Fibroblast of lung (primary cell): ENCODE results near the gene ZNF664. TPM values are rescaled to one million over a fixed set of nuclear protein-coding genes. Genes with fewer than 3 reads are reported as not detected.

ENCODE experiments used
- DNase-seq, 2 donors: peaks; one replicate each; pipeline versions ENCODE4 v3.0.0 to v3.0.0-alpha.2; 2010; ENCODE audit warnings: low read depth in 2 of 2
- H2AFZ ChIP-seq: 2 replicates; pipeline ENCODE4 v1.5.1; 2012; ENCODE audit warnings: low read length, control low read depth, inconsistent platforms
- H3K27ac ChIP-seq: 2 replicates; pipeline ENCODE4 v1.5.1; 2011; ENCODE audit warnings: low read length, control low read depth; ENCODE audit not compliant: insufficient read depth
- H3K27me3 ChIP-seq: 2 replicates; pipeline ENCODE4 v1.5.1; 2011; ENCODE audit warnings: mild to moderate bottlenecking, low read length; ENCODE audit not compliant: control insufficient read depth, insufficient read depth
- H3K36me3 ChIP-seq: 2 replicates; pipeline ENCODE4 v1.5.1; 2011; ENCODE audit warnings: low read length; ENCODE audit not compliant: control insufficient read depth, insufficient read depth
- H3K4me1 ChIP-seq: 2 replicates; pipeline ENCODE4 v1.5.1; 2011; ENCODE audit warnings: low read length; ENCODE audit not compliant: control insufficient read depth, insufficient read depth; ENCODE audit errors: extremely low read depth
- H3K4me2 ChIP-seq: 2 replicates; pipeline ENCODE4 v1.5.1; 2011; ENCODE audit warnings: low read length, control low read depth; ENCODE audit not compliant: insufficient read depth; ENCODE audit errors: extremely low read depth
- H3K4me3 ChIP-seq, 4 experiments: fragments of 200-600 bp in 1 of 4; sonication (generic) in 1 of 4; replicated peaks in 1 of 4; 2 replicates each; pipeline ENCODE4 v1.5.1; 2011 to 2016; ENCODE audit warnings: low read length in 4 of 4, low read depth in 3 of 4, mild to moderate bottlenecking in 3 of 4, control low read depth in 2 of 4, inconsistent platforms in 1 of 4, mixed read lengths in 1 of 4; ENCODE audit not compliant: insufficient read depth in 1 of 4; ENCODE audit errors: control extremely low read depth in 1 of 4
- H3K79me2 ChIP-seq: 2 replicates; pipeline ENCODE4 v1.5.1; 2012; ENCODE audit warnings: mild to moderate bottlenecking, low read length, inconsistent platforms; ENCODE audit not compliant: control insufficient read depth, insufficient read depth
- H3K9ac ChIP-seq: 2 replicates; pipeline ENCODE4 v1.5.1; 2011; ENCODE audit warnings: mild to moderate bottlenecking, low read length, control low read depth; ENCODE audit not compliant: insufficient read depth
- H3K9me3 ChIP-seq: 2 replicates; pipeline ENCODE4 v1.5.1; 2012; ENCODE audit warnings: low read depth, low read length; ENCODE audit not compliant: control insufficient read depth, insufficient read depth
- H4K20me1 ChIP-seq: 2 replicates; pipeline ENCODE4 v1.5.1; 2011; ENCODE audit warnings: low read length; ENCODE audit not compliant: control insufficient read depth, insufficient read depth; ENCODE audit errors: extremely low read depth
- EZH2 ChIP-seq: IDR thresholded peaks from 2 replicates; pipeline ENCODE4 v1.5.1; 2012; ENCODE audit warnings: low read length, control low read depth, mild to moderate bottlenecking; ENCODE audit errors: missing control alignments
- polyA plus RNA-seq, 2 donors: library from polyadenylated mRNA; depleted of rRNA in 1 of 2; stranded (reverse) in 1 of 2; unstranded in 1 of 2; fragments of >200 nt; gene quantifications; 2 replicates each; pipeline ENCODE4 v1.2.1, GENCODE V29; 2011 to 2012; ENCODE audit warnings: missing spikeins in 1 of 2
- total RNA-seq: library from RNA; depleted of rRNA; stranded (reverse); fragments of >200 nt; gene quantifications from 2 replicates; pipeline ENCODE4 v1.2.1, GENCODE V29; 2014
- TF ChIP-seq, protein P1 (sequence below), 2 donors: IDR thresholded peaks in 1 of 2; conservative IDR thresholded peaks in 1 of 2; 1 replicate in 1 of 2; 2 replicates in 1 of 2; pipeline ENCODE4 v1.5.1; 2011 to 2012; ENCODE audit warnings: low read length in 2 of 2, control low read depth in 1 of 2, inconsistent platforms in 1 of 2, low read depth in 1 of 2, mild to moderate bottlenecking in 1 of 2

The ZNF664 gene
- total and polyA plus RNA-seq, 2 donors (not counting 1 experiment from before 2014, with no cell fraction given), result 43.9 to 55.1 TPM

DNA sequence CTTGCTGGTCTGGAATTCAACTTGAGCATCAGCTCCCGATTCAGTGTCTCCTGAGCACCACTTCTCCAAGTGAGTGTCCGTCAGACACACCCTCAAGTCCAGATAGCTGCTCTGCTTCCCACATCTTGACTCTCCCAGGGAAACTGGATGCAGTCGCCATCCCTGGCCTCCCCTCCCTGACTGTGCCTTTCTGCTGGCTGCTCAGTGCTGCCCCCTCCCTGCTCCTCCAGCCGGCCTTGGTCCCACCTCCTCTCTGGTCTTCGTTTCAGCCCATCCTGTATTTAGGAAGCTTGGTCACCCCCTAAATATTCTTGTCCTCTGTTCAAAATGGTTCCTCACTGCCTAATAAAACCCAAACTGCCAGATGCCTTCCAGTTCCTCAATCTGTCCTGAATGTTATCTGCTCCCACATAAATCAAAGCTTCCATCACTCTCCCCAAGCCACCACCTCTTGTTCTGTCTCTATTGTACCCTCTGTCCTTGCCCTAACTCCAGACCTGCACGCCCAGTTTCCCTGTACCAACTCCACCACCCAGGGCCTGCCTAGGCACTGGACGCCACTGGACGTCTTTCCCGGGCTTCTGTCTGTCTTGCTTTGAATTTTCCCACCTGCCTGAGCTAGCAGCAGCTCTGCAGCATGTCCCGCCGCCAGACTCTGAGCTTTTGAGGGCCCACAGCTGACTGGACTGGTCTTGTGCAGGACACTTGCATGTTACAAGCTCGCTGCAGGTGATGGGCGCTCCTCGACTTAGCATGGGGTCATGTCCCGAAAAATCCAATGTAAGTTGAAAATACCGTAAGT lies 34.1 kb upstream of the ZNF664 start:
- no peak for DNase-seq
- no peak overlapping the region for H3K4me3 ChIP-seq
- no peak for TF ChIP-seq EZH2
- TF ChIP-seq, protein P1, sequence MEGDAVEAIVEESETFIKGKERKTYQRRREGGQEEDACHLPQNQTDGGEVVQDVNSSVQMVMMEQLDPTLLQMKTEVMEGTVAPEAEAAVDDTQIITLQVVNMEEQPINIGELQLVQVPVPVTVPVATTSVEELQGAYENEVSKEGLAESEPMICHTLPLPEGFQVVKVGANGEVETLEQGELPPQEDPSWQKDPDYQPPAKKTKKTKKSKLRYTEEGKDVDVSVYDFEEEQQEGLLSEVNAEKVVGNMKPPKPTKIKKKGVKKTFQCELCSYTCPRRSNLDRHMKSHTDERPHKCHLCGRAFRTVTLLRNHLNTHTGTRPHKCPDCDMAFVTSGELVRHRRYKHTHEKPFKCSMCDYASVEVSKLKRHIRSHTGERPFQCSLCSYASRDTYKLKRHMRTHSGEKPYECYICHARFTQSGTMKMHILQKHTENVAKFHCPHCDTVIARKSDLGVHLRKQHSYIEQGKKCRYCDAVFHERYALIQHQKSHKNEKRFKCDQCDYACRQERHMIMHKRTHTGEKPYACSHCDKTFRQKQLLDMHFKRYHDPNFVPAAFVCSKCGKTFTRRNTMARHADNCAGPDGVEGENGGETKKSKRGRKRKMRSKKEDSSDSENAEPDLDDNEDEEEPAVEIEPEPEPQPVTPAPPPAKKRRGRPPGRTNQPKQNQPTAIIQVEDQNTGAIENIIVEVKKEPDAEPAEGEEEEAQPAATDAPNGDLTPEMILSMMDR (conservative IDR thresholded peaks at IDR 0.05 in 1 of 2, IDR thresholded peaks at IDR 0.05 in 1 of 2; ENCODE audit: low read depth in 1 of 2, low read length in 2 of 2), result peak in 1 of 2 donors; percentile 42
- no peak overlapping the region for H2AFZ ChIP-seq
- H3K9me3 ChIP-seq, result no peaks in the 10 kb centered on the region
- H3K4me1 ChIP-seq, result no peaks in the 10 kb centered on the region
- H3K79me2 ChIP-seq, result no peaks in the 10 kb centered on the region
- H3K27ac ChIP-seq, result no peak overlapping the region
- H3K36me3 ChIP-seq, result peaks cover 2% of the 10 kb centered on the region
- H3K4me2 ChIP-seq, result no peak overlapping the region
- H3K27me3 ChIP-seq, result no peaks in the 10 kb centered on the region
- no peaks in the 10 kb centered on the region for H4K20me1 ChIP-seq
- no peak overlapping the region for H3K9ac ChIP-seq

DNA sequence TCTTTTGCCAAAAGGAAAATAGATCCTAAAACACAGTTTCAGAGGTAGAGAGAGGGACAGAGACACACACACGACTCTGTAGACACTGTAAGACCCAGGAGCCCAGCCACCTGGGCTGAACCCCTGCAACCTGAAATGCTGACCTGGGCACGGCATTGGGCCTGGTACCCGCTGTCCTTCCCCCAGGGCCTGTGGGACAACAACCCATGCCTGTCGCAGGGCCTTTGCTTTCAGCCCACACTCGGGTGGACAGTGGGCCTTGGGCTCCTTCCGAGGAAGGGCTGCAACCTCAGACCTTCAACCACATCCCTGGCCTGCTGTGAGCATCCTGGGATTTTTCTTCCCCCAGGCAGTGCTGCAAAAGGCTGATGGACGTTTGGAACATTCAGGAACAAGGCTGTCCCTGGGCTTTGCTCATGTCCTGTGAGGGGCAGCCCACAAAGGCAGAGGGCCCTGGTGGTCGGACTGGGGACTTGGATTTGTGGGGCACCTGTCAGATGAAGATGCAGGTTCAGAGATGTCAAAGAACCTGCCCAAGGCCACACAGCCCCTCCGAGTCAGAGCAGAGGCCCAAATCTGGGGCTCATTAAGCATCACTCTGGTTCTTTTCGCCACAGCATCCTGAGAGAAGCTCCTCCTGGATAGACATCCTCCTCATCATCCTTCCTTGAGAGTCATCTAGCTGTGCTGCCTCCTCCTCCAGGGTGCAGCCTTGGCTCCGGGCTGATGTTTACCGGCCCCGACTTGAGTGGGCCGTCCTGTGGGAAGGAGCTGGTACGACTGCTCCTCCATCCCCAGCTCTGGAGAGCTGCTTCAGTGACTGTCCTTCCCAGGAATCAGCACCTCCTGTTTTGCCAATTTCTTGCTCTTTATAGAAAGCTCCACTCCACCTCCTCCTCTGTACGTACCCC lies 33.0 kb upstream of the ZNF664 start:
- TF ChIP-seq EZH2, result no peak
- TF ChIP-seq, protein P1 (conservative IDR thresholded peaks at IDR 0.05 in 1 of 2, IDR thresholded peaks at IDR 0.05 in 1 of 2; ENCODE audit: low read depth in 1 of 2, low read length in 2 of 2), result no peak
- H3K9me3 ChIP-seq, result no peaks in the 10 kb centered on the region
- no peak overlapping the region for H3K4me2 ChIP-seq
- no peaks in the 10 kb centered on the region for H3K4me1 ChIP-seq
- H3K79me2 ChIP-seq, result no peaks in the 10 kb centered on the region
- no peaks in the 10 kb centered on the region for H4K20me1 ChIP-seq
- no peak for DNase-seq
- H3K9ac ChIP-seq, result no peak overlapping the region
- no peak overlapping the region for H2AFZ ChIP-seq
- H3K36me3 ChIP-seq, result peaks cover 2% of the 10 kb centered on the region
- H3K4me3 ChIP-seq, result no peak overlapping the region
- H3K27ac ChIP-seq, result no peak overlapping the region
- no peaks in the 10 kb centered on the region for H3K27me3 ChIP-seq

DNA sequence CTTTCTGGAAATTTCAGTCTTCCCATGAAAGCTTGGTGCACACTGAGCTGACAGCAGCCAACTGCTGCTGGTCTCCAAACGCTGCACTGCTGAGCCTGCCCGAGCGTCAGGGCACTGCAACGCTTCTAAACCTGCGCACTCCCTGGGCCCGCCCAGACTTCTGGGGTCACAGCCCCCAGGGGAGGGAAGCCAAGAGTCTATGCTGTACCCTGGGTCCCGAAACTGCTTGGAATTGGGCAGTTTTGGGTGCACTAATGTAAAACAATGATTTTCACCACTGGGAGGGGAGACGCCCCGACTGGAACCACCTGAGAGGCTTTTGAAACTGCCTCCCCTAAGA lies 32.4 kb upstream of the ZNF664 start:
- Histone ChIP-seq H3K9me3 (no peaks in the 10 kb centered on the region), H3K36me3 (peaks cover 2% of the 10 kb centered on the region), H3K4me1 (no peaks in the 10 kb centered on the region), H2AFZ (no peak overlapping the region), H3K9ac (no peak overlapping the region), H4K20me1 (no peaks in the 10 kb centered on the region), H3K79me2 (no peaks in the 10 kb centered on the region), H3K27ac (no peak overlapping the region), H3K4me3 (no peak overlapping the region), H3K27me3 (no peaks in the 10 kb centered on the region), H3K4me2 (no peak overlapping the region)
- no peak for TF ChIP-seq EZH2
- TF ChIP-seq, protein P1 (conservative IDR thresholded peaks at IDR 0.05 in 1 of 2, IDR thresholded peaks at IDR 0.05 in 1 of 2; ENCODE audit: low read depth in 1 of 2, low read length in 2 of 2), result no peak
- no peak for DNase-seq
